ENCODE measurements around the gene MAGI2.

The MAGI2 gene

GRCh38 chr7:78082556-78082955, 1370.9 kb downstream of the MAGI2 start:
- Histone ChIP-seq H3K9me2 (replicated peaks; ENCODE audit: control insufficient read depth, low read length) (no peaks in the 10 kb centered on the region), H3K27me3 (ENCODE audit: control insufficient read depth, low read length) (peaks cover 35% of the 10 kb centered on the region), H3K9me3 (ENCODE audit: control insufficient read depth, insufficient read depth, low read length) (no peaks in the 10 kb centered on the region), H3F3A (ENCODE audit: control insufficient read depth, insufficient read depth) (no peaks in the 10 kb centered on the region), H3K36me3 (ENCODE audit: control insufficient read depth, low read length) (no peaks in the 10 kb centered on the region), H3K4me2 (ENCODE audit: low read length) (no peak overlapping the region), H3K4me3 (ENCODE audit: low read length) (no peak overlapping the region), H3K79me2 (ENCODE audit: control insufficient read depth, low read length) (no peaks in the 10 kb centered on the region), H3K27ac (ENCODE audit: low read depth, low read length) (no peak overlapping the region), H3K4me1 (ENCODE audit: control insufficient read depth, low read length) (no peaks in the 10 kb centered on the region), H4K20me1 (ENCODE audit: control insufficient read depth, insufficient read depth, low read depth, low read length) (no peaks in the 10 kb centered on the region)
- TF ChIP-seq EZH2phosphoT487 (IDR thresholded peaks at IDR 0.05; ENCODE audit: borderline replicate concordance, low read length), result no peak
- TF ChIP-seq CTCF (IDR thresholded peaks at IDR 0.05; ENCODE audit: low read depth, low read length, poor library complexity, severe bottlenecking), result no peak

GRCh38 chr7:78081888-78082287, 1371.6 kb downstream of the MAGI2 start:
- no peaks in the 10 kb centered on the region for H3K4me1 ChIP-seq (ENCODE audit: control insufficient read depth, low read length)
- H3F3A ChIP-seq (ENCODE audit: control insufficient read depth, insufficient read depth), result no peaks in the 10 kb centered on the region
- no peak overlapping the region for H3K27ac ChIP-seq (ENCODE audit: low read depth, low read length)
- no peaks in the 10 kb centered on the region for H3K9me3 ChIP-seq (ENCODE audit: control insufficient read depth, insufficient read depth, low read length)
- H3K4me2 ChIP-seq (ENCODE audit: low read length), result no peak overlapping the region
- H3K4me3 ChIP-seq (ENCODE audit: low read length), result no peak overlapping the region
- H3K27me3 ChIP-seq (ENCODE audit: control insufficient read depth, low read length), result peaks cover 35% of the 10 kb centered on the region
- TF ChIP-seq CTCF (IDR thresholded peaks at IDR 0.05; ENCODE audit: low read depth, low read length, poor library complexity, severe bottlenecking) (peak; percentile 30), EZH2phosphoT487 (IDR thresholded peaks at IDR 0.05; ENCODE audit: borderline replicate concordance, low read length) (no peak)
- no peaks in the 10 kb centered on the region for H3K79me2 ChIP-seq (ENCODE audit: control insufficient read depth, low read length)
- H3K9me2 ChIP-seq (replicated peaks; ENCODE audit: control insufficient read depth, low read length), result no peaks in the 10 kb centered on the region
- H3K36me3 ChIP-seq (ENCODE audit: control insufficient read depth, low read length), result no peaks in the 10 kb centered on the region
- no peaks in the 10 kb centered on the region for H4K20me1 ChIP-seq (ENCODE audit: control insufficient read depth, insufficient read depth, low read depth, low read length)

- no peak overlapping the region for H3K4me2 ChIP-seq (ENCODE audit: low read length)
- H3K27me3 ChIP-seq (ENCODE audit: control insufficient read depth, low read length), result peaks cover 35% of the 10 kb centered on the region
- no peaks in the 10 kb centered on the region for H3K79me2 ChIP-seq (ENCODE audit: control insufficient read depth, low read length)
- no peak overlapping the region for H3K4me3 ChIP-seq (ENCODE audit: low read length)
- H3F3A ChIP-seq (ENCODE audit: control insufficient read depth, insufficient read depth), result no peaks in the 10 kb centered on the region
- H4K20me1 ChIP-seq (ENCODE audit: control insufficient read depth, insufficient read depth, low read depth, low read length), result no peaks in the 10 kb centered on the region
- no peak overlapping the region for H3K27ac ChIP-seq (ENCODE audit: low read depth, low read length)
- H3K36me3 ChIP-seq (ENCODE audit: control insufficient read depth, low read length), result no peaks in the 10 kb centered on the region
- no peak for TF ChIP-seq EZH2phosphoT487 (IDR thresholded peaks at IDR 0.05; ENCODE audit: borderline replicate concordance, low read length)
- no peak for TF ChIP-seq CTCF (IDR thresholded peaks at IDR 0.05; ENCODE audit: low read depth, low read length, poor library complexity, severe bottlenecking)
- H3K9me2 ChIP-seq (replicated peaks; ENCODE audit: control insufficient read depth, low read length), result no peaks in the 10 kb centered on the region
- H3K9me3 ChIP-seq (ENCODE audit: control insufficient read depth, insufficient read depth, low read length), result no peaks in the 10 kb centered on the region
- H3K4me1 ChIP-seq (ENCODE audit: control insufficient read depth, low read length), result no peaks in the 10 kb centered on the region
Measured at GRCh38 chr7:78081344-78081743, 1372.1 kb downstream of the MAGI2 start.

- Histone ChIP-seq H3K9me3 (ENCODE audit: control insufficient read depth, insufficient read depth, low read length) (no peaks in the 10 kb centered on the region), H4K20me1 (ENCODE audit: control insufficient read depth, insufficient read depth, low read depth, low read length) (no peaks in the 10 kb centered on the region), H3K4me1 (ENCODE audit: control insufficient read depth, low read length) (no peaks in the 10 kb centered on the region), H3K27ac (ENCODE audit: low read depth, low read length) (no peak overlapping the region), H3K79me2 (ENCODE audit: control insufficient read depth, low read length) (no peaks in the 10 kb centered on the region), H3F3A (ENCODE audit: control insufficient read depth, insufficient read depth) (no peaks in the 10 kb centered on the region), H3K36me3 (ENCODE audit: control insufficient read depth, low read length) (no peaks in the 10 kb centered on the region), H3K4me3 (ENCODE audit: low read length) (no peak overlapping the region), H3K27me3 (ENCODE audit: control insufficient read depth, low read length) (peaks cover 35% of the 10 kb centered on the region), H3K9me2 (replicated peaks; ENCODE audit: control insufficient read depth, low read length) (no peaks in the 10 kb centered on the region), H3K4me2 (ENCODE audit: low read length) (no peak overlapping the region)
- no peak for TF ChIP-seq EZH2phosphoT487 (IDR thresholded peaks at IDR 0.05; ENCODE audit: borderline replicate concordance, low read length)
- TF ChIP-seq CTCF (IDR thresholded peaks at IDR 0.05; ENCODE audit: low read depth, low read length, poor library complexity, severe bottlenecking), result no peak
Measured at GRCh38 chr7:78080811-78081210, 1372.7 kb downstream of the MAGI2 start.
